Brain pericyte (primary cell): ENCODE results near the gene POLR2L.

Source experiments
- DNase-seq: peaks from one replicate; pipeline ENCODE4 v3.0.0-alpha.2; 2012; ENCODE audit warnings: low read depth, low spot score

POLR2L gene

GRCh38 chr11:855330-855674 lies 13.0 kb upstream of the POLR2L start:
- no peak for DNase-seq

DNA sequence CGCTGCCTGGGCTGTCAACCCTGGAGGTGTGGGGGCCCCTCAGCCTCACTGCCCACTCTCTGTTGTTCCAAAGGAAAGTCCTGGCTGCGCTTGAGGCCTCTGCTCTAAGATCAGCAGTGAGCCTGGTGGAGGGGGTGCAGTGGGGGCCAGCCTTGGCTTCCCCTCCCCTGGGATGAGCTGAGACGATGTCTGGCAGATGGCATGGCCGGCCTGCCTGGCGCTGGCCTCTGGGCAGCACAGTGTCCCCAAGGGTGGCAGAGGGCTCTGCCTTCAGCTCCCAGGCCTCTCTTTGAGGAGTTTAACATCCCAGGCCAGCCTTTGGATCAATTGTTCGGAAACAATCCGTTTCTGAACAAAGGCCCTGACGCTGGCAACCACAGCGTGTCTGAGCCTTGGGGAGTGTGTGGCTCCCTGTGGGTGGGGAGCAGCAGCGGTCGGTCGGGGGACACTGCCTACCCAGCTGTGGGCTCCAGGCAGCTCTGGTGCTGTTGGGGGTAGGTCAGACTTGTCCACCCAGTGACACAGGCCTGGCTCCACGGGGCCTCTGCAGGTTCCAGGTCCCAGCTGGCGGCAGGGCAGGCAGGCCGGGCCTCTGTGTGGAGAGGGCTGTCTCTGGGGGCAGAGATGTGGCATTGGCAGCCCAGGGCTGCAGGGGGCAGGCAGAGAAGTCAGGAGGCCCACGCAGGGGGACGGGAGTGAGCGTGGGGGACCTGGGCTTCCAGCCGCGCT lies 12.4 kb upstream of the POLR2L start:
- DNase-seq: no peak

GRCh38 chr11:853682-854448 lies 11.5 kb upstream of the POLR2L start:
- DNase-seq: no peak

DNA sequence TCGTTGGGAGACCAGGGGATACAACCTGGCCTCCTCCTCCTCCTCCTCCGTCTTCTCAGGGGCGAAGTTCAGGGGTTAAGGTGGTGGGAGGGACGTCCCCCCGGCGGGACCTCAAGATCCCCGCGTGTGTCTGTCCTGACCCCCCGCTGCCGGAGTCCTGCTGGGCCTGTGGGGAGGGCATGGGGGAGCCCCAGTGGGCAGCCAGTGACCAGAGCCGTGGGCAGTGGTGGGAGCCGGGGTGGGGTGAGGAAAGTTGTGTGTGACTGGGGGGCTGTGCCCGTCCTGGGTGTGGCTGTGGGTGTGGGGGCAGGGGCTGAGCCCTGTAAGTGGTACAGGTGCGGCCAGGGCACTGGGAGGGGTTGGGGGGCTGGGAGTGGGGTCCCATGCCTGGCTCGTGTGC lies 10.4 kb upstream of the POLR2L start:
- DNase-seq: no peak

DNA sequence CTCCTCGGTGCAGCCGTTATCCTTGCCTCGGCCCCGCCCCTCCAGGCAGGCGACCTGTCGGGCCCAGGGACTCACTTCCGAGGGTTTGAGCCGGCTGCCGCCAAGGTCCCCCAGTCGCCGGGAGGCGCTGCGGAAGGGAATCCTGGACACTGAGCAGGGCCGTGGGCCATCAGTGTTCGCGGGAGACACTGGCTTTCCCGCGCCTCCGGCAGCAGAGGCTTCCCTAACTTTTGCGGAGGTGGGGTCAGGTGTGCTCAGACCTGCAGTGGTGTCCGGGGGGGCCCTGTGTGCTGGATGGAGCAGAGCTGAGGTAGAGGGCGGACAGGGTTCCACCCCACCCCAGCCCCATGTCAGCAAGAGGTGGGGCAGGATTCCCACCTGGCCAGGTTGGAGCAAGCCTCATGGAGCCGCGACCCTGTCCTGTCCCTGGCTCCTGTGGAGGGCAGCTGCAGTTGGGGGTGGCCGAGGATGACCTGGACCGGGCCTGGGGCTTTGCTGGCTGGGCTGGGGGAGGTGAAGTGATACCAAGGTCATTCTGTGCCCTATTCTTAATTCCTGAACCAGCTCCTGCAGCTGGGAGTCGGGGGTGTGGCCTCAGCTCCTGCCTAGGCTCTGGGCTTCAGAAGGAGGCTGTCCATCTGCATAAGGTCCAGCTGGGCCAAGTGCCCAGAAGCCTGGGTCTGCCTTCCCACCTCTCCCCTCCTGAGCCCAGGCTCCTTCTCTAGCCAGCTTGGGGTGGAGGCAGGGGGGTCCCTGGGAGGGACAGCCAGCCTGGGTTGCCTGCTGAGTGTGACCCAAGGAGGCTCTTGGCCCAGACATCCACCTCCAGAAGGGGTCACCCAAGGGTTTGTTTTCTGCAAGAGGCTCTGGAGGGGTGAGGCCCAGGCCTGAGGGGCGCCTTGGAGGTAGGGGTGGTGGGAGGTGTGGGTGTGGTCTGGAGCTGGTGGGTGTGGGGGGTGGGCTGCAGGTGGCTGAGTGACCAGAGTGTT lies 8.7 kb upstream of the POLR2L start:
- DNase-seq: no peak

DNA sequence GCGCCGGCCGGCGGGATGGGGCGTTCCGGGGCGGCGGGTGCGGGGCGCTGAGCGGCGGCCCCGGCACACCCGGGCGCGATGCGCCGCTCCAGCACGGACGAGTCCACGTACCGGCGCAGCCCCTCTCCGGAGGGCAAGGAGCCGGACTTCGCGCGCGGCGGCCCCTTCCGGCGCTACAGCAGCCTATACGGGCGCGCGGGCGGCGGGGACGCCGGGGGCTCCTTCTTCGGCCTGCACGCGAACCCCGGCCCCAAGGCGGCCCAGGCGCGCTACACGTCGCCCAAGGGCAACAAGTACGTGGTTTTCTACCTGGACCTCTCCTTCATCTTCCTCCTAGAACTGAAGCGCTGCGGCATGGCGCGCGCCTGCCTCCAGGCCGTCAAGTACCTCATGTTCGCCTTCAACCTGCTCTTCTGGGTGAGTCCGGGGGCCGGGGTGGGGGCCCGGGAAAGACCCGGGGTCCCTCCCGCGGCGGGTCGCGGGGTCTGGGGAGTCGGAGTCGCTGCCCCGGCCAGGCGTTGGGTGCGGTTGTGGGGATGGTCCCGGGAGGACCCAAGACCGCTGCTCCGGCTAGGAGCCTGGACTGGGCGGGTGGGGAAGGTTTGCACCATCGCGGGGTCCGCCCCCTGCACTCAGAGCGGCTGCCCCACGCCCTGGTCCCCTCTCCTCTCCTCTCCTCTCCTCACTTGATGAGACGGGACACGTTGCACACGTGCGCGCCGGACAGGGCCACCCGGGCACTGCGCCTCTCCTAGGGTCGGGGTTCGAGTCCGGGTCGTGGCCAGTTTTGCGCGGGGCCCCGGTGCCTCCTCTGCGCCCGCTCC lies 7.8 kb upstream of the POLR2L start:
- no peak for DNase-seq

- no peak for DNase-seq
Measured at GRCh38 chr11:849104-849824, 6.9 kb upstream of the POLR2L start.

- no peak for DNase-seq
Measured at GRCh38 chr11:848380-848931, 6.1 kb upstream of the POLR2L start.

GRCh38 chr11:847876-848275 lies 5.5 kb upstream of the POLR2L start:
- no peak for DNase-seq

- DNase-seq: no peak
Measured at GRCh38 chr11:846496-847098, 4.3 kb upstream of the POLR2L start.

GRCh38 chr11:845872-846495 lies 3.7 kb upstream of the POLR2L start:
- no peak for DNase-seq

DNA sequence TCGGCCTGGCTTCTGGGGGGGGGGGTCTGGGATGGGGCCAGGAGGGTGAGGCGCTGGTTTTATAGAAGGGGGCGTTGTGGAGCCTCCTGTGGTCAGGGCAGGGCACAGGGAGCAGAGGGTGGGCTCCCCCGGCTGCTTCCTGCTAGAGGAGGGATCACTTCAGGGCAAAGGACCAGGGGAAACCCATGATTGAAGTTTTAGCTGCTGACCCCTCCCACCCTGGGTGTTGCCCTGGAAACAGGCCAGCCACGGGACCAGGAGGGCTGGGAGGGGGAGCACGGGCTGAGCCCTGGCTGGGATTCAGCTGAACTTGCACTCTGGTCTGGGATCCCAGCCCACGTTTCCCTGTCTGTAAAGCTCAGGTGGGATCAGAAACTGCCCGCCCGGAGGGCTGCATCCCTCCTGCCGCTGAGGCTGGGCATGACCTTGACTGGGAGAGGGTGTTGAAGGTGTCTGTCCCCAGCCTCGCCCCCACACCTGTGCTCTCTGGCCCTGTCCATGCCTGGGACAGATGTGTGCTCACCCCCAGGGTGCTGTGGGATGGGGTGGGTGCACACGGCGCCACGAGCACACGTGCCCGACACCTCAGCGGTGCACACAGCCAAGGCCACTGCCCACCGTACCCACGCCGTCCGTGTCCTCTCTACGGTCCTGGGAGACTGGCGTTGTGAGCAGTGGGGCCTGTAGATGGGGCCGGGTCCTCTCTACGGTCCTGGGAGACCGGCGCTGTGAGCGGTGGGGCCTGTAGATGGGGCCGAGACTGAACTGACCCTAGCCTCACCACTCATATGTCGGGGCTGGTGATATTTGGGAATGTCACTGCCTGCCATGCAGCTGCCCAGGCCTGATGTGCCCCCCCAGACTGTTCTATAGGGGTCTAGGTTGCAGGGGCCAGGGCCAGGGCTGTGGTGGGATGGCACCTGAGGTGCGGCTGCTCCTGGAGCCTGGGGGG lies 2.6 kb upstream of the POLR2L start:
- peak; percentile 82 for DNase-seq

DNA sequence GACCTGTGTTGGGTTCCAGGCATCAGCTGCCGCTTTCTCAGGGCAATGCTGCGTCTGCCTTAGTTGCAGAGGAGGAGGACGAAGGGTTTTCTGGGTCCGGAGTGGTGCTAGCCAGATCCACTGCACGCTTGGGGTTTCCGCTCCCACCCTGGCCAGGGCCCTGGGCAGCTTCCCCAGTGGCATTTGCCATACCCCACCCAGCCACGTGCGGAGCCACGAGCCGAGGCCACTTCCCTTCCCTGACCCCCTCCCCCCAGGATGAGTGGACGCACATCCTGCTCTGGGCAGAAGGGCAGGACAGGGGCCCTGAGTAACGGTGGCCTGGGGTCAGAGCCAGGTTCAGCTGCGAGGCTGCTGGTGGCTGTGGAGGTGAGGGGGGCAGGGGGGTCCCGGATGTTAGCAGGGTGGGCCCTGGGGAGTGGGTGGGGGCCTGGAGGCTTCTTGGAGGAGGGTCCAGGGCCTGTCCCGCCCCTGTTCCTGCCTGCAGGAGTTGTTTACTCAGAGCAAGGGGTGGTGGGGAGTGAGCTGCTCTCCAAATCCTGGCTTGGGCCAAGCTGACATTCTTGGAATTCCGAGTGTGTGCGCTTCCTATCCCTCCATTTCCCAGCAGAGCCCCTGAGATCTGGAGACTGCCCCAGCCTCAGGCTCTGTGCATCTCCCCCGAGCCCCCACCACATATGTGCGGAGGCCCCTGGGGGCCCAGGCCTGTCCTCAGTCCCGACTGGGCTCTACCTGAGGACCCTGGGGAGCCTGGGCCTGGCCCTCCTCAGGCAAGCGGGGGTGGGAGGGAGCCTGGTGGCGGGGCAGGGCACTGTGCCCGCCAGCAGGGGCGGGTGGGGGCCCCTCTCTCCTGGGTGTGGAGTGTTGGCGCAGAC lies 1.7 kb upstream of the POLR2L start:
- DNase-seq: no peak

- DNase-seq: no peak
Measured at GRCh38 chr11:843086-843734, 881 bp upstream of the POLR2L start.

DNA sequence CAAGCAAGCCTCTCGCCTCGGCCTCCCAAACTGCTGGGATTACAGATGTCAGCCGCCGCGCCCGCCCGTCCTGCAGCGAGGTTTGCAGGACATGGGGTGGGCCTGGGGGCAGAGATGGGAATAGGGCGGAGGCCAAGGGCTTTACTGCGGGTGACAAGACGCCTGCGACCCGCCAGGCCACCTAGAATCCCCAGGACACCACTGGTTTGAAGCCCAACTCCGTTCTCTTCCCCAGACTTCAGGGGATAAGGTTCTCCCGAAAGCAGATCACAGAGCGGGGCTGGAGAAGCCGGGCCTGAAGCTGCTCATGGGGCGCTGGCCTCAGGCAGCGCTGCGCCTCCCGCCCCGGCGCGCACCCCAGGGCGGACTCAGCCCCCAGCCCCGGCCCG lies 354 bp downstream of the POLR2L start:
- no peak for DNase-seq

DNA sequence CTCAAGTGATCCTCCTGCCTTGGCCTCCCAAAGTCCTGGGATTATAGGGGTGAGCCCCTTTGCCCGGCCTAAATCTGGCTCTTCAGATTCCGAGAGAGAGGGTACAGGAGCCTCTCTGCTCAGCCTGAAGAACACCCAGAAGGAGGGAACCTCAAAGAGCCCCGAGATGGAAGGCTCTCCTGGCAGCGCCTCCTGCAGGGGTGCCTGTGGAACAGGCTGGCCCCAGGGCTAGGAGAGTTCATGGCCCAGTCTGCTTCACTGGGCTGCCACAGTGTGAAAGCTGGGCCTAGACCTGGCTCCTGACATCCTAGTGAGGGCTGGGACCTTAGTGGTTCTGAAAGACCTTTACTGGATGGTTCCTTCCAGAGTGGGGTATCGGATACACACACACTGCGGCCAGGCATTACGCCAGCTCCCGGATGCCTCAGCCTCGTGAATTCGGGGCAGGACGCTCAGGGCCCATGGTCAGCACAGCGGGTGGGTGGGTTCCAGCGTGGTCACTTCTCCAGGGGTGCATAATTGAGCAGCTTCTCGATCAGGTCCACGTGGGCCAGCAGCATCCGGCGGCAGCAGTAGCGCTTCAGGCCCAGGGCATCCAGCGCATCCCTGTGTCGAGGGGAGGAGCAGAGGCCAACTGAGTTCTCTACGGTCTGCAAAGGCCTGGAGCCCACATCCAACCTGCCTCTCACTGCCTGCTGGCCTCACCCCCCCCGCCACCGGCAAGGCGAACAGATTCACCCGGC lies 2.3 kb downstream of the POLR2L start:
- DNase-seq: no peak
